ENCODE measurements around the gene STAG3.

Gene STAG3

GRCh38 chr7:100163871-100164270, 13.8 kb upstream of the STAG3 start:
- Histone ChIP-seq H3K36me3 (ENCODE audit: control insufficient read depth, insufficient read depth, low read length) (no peaks in the 10 kb centered on the region), H3K4me3 (replicated peaks; ENCODE audit: low read depth, low read length) (no peak overlapping the region), H3K27me3 (replicated peaks; ENCODE audit: control insufficient read depth, insufficient read depth, low read length) (peaks cover 1% of the 10 kb centered on the region; the same call in 1 of the 2 replicates)
- TF ChIP-seq, protein P1, sequence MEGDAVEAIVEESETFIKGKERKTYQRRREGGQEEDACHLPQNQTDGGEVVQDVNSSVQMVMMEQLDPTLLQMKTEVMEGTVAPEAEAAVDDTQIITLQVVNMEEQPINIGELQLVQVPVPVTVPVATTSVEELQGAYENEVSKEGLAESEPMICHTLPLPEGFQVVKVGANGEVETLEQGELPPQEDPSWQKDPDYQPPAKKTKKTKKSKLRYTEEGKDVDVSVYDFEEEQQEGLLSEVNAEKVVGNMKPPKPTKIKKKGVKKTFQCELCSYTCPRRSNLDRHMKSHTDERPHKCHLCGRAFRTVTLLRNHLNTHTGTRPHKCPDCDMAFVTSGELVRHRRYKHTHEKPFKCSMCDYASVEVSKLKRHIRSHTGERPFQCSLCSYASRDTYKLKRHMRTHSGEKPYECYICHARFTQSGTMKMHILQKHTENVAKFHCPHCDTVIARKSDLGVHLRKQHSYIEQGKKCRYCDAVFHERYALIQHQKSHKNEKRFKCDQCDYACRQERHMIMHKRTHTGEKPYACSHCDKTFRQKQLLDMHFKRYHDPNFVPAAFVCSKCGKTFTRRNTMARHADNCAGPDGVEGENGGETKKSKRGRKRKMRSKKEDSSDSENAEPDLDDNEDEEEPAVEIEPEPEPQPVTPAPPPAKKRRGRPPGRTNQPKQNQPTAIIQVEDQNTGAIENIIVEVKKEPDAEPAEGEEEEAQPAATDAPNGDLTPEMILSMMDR (IDR thresholded peaks at IDR 0.05; ENCODE audit: insufficient read depth, low read length, poor library complexity, severe bottlenecking) = no peak
- no peak for DNase-seq (ENCODE audit: extremely low read depth, insufficient read length)

DNA sequence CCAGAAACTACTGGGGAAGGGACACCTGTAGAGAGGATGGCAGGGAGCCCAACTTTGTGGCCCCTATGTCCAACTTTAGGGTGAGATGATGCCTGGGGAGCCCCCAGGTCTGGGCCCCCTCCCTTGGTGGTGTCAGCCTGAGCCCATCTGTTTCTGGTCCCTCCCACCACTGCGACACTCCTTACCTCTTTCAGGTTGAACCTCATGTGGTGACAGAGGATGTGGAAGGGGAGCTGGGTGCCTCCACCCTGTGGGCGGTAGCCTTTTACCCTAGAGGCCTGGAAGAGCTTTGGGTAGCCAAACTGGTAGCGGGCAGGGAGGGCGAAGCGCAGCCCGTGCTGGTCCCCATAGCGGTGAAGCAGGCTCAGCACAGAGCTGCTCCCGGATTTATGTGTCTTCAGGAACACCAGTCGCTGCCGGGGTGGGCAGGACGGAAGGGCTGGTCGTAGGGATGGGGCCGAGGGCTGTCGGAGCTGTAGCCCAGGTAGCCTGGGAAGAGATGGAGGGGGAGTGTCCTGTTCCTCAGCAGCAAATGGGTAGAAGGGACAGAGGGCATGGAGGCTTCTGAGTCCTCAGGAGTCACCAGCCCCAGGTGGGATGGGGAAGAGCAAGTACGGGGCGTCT, 11.3 kb upstream of the STAG3 start:
- DNase-seq (ENCODE audit: extremely low read depth, insufficient read length) = no peak
- TF ChIP-seq, protein P1 (IDR thresholded peaks at IDR 0.05; ENCODE audit: insufficient read depth, low read length, poor library complexity, severe bottlenecking) = no peak
- no peaks in the 10 kb centered on the region for H3K36me3 ChIP-seq (ENCODE audit: control insufficient read depth, insufficient read depth, low read length)
- no peak overlapping the region for H3K4me3 ChIP-seq (replicated peaks; ENCODE audit: low read depth, low read length)
- H3K27me3 ChIP-seq (replicated peaks; ENCODE audit: control insufficient read depth, insufficient read depth, low read length) = peaks cover 1% of the 10 kb centered on the region

GRCh38 chr7:100166970-100167911, 10.5 kb upstream of the STAG3 start:
- TF ChIP-seq, protein P1 (IDR thresholded peaks at IDR 0.05; ENCODE audit: insufficient read depth, low read length, poor library complexity, severe bottlenecking) = no peak
- no peak for DNase-seq (ENCODE audit: extremely low read depth, insufficient read length)
- Histone ChIP-seq H3K27me3 (replicated peaks; ENCODE audit: control insufficient read depth, insufficient read depth, low read length) (peaks cover 1% of the 10 kb centered on the region), H3K4me3 (replicated peaks; ENCODE audit: low read depth, low read length) (no peak overlapping the region), H3K36me3 (ENCODE audit: control insufficient read depth, insufficient read depth, low read length) (no peaks in the 10 kb centered on the region)

GRCh38 chr7:100167912-100168323, 9.8 kb upstream of the STAG3 start:
- H3K36me3 ChIP-seq (ENCODE audit: control insufficient read depth, insufficient read depth, low read length) = no peaks in the 10 kb centered on the region
- H3K27me3 ChIP-seq (replicated peaks; ENCODE audit: control insufficient read depth, insufficient read depth, low read length) = peaks cover 1% of the 10 kb centered on the region
- H3K4me3 ChIP-seq (replicated peaks; ENCODE audit: low read depth, low read length) = peak overlapping the region; percentile 32
- DNase-seq (ENCODE audit: extremely low read depth, insufficient read length) = no peak
- TF ChIP-seq, protein P1 (IDR thresholded peaks at IDR 0.05; ENCODE audit: insufficient read depth, low read length, poor library complexity, severe bottlenecking) = no peak

GRCh38 chr7:100169147-100169850, 8.4 kb upstream of the STAG3 start:
- DNase-seq (ENCODE audit: extremely low read depth, insufficient read length) = no peak
- Histone ChIP-seq H3K4me3 (replicated peaks; ENCODE audit: low read depth, low read length) (no peak overlapping the region), H3K36me3 (ENCODE audit: control insufficient read depth, insufficient read depth, low read length) (no peaks in the 10 kb centered on the region), H3K27me3 (replicated peaks; ENCODE audit: control insufficient read depth, insufficient read depth, low read length) (peaks cover 1% of the 10 kb centered on the region)
- TF ChIP-seq, protein P1 (IDR thresholded peaks at IDR 0.05; ENCODE audit: insufficient read depth, low read length, poor library complexity, severe bottlenecking) = no peak

Data from GM06990 (cell line).